ENCODE results near the gene FGF12.

- TF ChIP-seq, protein P1, sequence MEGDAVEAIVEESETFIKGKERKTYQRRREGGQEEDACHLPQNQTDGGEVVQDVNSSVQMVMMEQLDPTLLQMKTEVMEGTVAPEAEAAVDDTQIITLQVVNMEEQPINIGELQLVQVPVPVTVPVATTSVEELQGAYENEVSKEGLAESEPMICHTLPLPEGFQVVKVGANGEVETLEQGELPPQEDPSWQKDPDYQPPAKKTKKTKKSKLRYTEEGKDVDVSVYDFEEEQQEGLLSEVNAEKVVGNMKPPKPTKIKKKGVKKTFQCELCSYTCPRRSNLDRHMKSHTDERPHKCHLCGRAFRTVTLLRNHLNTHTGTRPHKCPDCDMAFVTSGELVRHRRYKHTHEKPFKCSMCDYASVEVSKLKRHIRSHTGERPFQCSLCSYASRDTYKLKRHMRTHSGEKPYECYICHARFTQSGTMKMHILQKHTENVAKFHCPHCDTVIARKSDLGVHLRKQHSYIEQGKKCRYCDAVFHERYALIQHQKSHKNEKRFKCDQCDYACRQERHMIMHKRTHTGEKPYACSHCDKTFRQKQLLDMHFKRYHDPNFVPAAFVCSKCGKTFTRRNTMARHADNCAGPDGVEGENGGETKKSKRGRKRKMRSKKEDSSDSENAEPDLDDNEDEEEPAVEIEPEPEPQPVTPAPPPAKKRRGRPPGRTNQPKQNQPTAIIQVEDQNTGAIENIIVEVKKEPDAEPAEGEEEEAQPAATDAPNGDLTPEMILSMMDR (IDR thresholded peaks at IDR 0.05): no peak
- no peak for TF ChIP-seq POLR2A (IDR thresholded peaks at IDR 0.05)
- no peak for TF ChIP-seq POLR2AphosphoS5 (IDR thresholded peaks at IDR 0.05)
- no peak for TF ChIP-seq EP300 (IDR thresholded peaks at IDR 0.05; ENCODE audit: low read depth)
Observed at GRCh38 chr3:192620275-192620674, 107.1 kb downstream of the FGF12 start.
